GM12878 (cell line): ENCODE data around the gene TTLL10. TPM values are rescaled to one million over a fixed set of nuclear protein-coding genes. Genes with fewer than 3 reads are reported as not detected.

ENCODE experiments used
- ATAC-seq: fragments of 200-7000 bp; cut with Tn5 transposase; 3 replicates; pipeline ENCODE4 v1.9.1; 2020; ENCODE audit warnings: mild to moderate bottlenecking, moderate library complexity
- BruUV-seq: library from RNA; stranded (reverse); fragments of 400-500 nt; replicated peaks from 2 replicates; lab custom pipeline; 2021; lab: Mats Ljungman, UMichigan
- CTCF ChIA-PET: fragments of 300-600 bp; sonication (Branson Sonifier 250); formaldehyde crosslinking; extraction: SDS; loops from one replicate; lab custom pipeline; 2021; ENCODE audit warnings: inconsistent platforms; lab: Yijun Ruan, JAX
- POLR2A ChIA-PET: fragments of 350-600 bp; formaldehyde crosslinking; extraction: SDS; loops from one replicate; lab custom pipeline; 2021; ENCODE audit warnings: inconsistent platforms; lab: Charles Lee
- RAD21 ChIA-PET: fragments of 300-600 bp; sonication (Branson Sonifier 250); formaldehyde crosslinking; loops from one replicate; lab custom pipeline; 2023; ENCODE audit warnings: antibody characterized with exemption; ENCODE audit not compliant: unreplicated experiment; lab: Charles Lee
- SMC1A ChIA-PET: fragments of 300-600 bp; sonication (Branson Sonifier 250); formaldehyde crosslinking; loops from one replicate; lab custom pipeline; 2023; ENCODE audit not compliant: unreplicated experiment, uncharacterized antibody; lab: Charles Lee
- DNase-seq: peaks from one replicate; pipeline ENCODE4 v3.0.0-alpha.2; 2011; ENCODE audit warnings: low read depth, low spot score
- FAIRE-seq: peaks from 3 replicates; lab custom pipeline; 2011; peaks lifted over from hg19 to GRCh38; lab: Jason Lieb, UNC
- H2AFZ ChIP-seq: 2 replicates; pipeline ENCODE4 v1.6.0; 2011; ENCODE audit warnings: low read depth, low read length, control low read depth; ENCODE audit not compliant: control insufficient read depth
- H3K27ac ChIP-seq: 2 replicates; pipeline ENCODE4 v1.5.1; 2011; ENCODE audit warnings: control low read depth; ENCODE audit not compliant: control insufficient read depth, insufficient read depth
- H3K27me3 ChIP-seq, 2 experiments: replicated peaks in 1 of 2; 2 replicates each; pipeline versions ENCODE4 v1.6.0 to v1.6.1; 2011; ENCODE audit warnings: low read length in 1 of 2; ENCODE audit not compliant: control insufficient read depth in 2 of 2, insufficient read depth in 2 of 2
- H3K36me3 ChIP-seq, 2 experiments: 2 replicates each; pipeline ENCODE4 v1.5.1; 2011; ENCODE audit warnings: low read length in 1 of 2; ENCODE audit not compliant: control insufficient read depth in 2 of 2, insufficient read depth in 2 of 2
- H3K4me1 ChIP-seq: 2 replicates; pipeline ENCODE4 v1.6.1; 2011; ENCODE audit warnings: mild to moderate bottlenecking, low read length, moderate library complexity, mixed read lengths; ENCODE audit not compliant: control insufficient read depth, insufficient read depth
- H3K4me2 ChIP-seq: 2 replicates; pipeline ENCODE4 v1.6.0; 2011; ENCODE audit warnings: control low read depth; ENCODE audit not compliant: control insufficient read depth, insufficient read depth
- H3K4me3 ChIP-seq: fragments of 200-600 bp; sonication (generic); 2 replicates; pipeline ENCODE4 v1.5.1; 2016
- H3K79me2 ChIP-seq: 2 replicates; pipeline ENCODE4 v1.6.0; 2011; ENCODE audit warnings: low read length; ENCODE audit not compliant: control insufficient read depth, insufficient read depth
- H3K9ac ChIP-seq: 2 replicates; pipeline ENCODE4 v1.8.0; 2011; ENCODE audit warnings: low read length, control low read depth, mixed read lengths; ENCODE audit not compliant: control insufficient read depth, insufficient read depth
- H3K9me3 ChIP-seq: replicated peaks from 3 replicates; pipeline ENCODE4 v1.5.1; 2011; ENCODE audit warnings: mild to moderate bottlenecking, low read length; ENCODE audit not compliant: control insufficient read depth, insufficient read depth
- H4K20me1 ChIP-seq: 2 replicates; pipeline ENCODE4 v1.6.0; 2011; ENCODE audit not compliant: control insufficient read depth, insufficient read depth
- BCL11A ChIP-seq: IDR thresholded peaks from 2 replicates; pipeline ENCODE4 v1.6.1; 2011; ENCODE audit warnings: low read depth, low read length
- BHLHE40 ChIP-seq, 2 experiments: fragments of 450-650 bp in 1 of 2; IDR thresholded peaks; 2 replicates each; pipeline ENCODE4 v1.6.1; 2011 to 2017; ENCODE audit warnings: low read depth in 2 of 2, borderline replicate concordance in 1 of 2, improper control_type of control experiment in 1 of 2, low read length in 1 of 2, mild to moderate bottlenecking in 1 of 2
- FOXM1 ChIP-seq: IDR thresholded peaks from 2 replicates; pipeline ENCODE4 v1.6.1; 2012; ENCODE audit warnings: low read depth, mild to moderate bottlenecking, inconsistent platforms, low read length, moderate library complexity
- MEF2B ChIP-seq: fragments of 450-650 bp; IDR thresholded peaks from 2 replicates; pipeline ENCODE4 v1.6.1; 2018; ENCODE audit warnings: mild to moderate bottlenecking, moderate library complexity; ENCODE audit not compliant: partially characterized antibody, poor library complexity, severe bottlenecking
- NRF1 ChIP-seq: conservative IDR thresholded peaks from 2 replicates; pipeline ENCODE4 v1.6.1; 2011; ENCODE audit warnings: mild to moderate bottlenecking, low read depth, low read length, improper control_type of control experiment
- SMARCA5 ChIP-seq: fragments of 450-650 bp; IDR thresholded peaks from 2 replicates; pipeline ENCODE4 v1.6.1; 2017; ENCODE audit warnings: mild to moderate bottlenecking
- SPI1 ChIP-seq: IDR thresholded peaks from 2 replicates; pipeline ENCODE4 v1.6.1; 2011; ENCODE audit warnings: low read depth, mild to moderate bottlenecking, low read length, moderate library complexity, borderline replicate concordance; ENCODE audit not compliant: insufficient read depth
- SUPT20H ChIP-seq: IDR thresholded peaks from 2 replicates; pipeline ENCODE4 v1.6.1; 2011; ENCODE audit warnings: low read depth, mild to moderate bottlenecking, low read length, moderate library complexity, borderline replicate concordance; ENCODE audit not compliant: control insufficient read depth
- TCF12 ChIP-seq: IDR thresholded peaks from 2 replicates; pipeline ENCODE4 v1.6.1; 2011; ENCODE audit warnings: low read depth, mild to moderate bottlenecking, low read length
- WRNIP1 ChIP-seq: IDR thresholded peaks from 2 replicates; pipeline ENCODE4 v1.6.1; 2011; ENCODE audit warnings: low read depth, low read length, improper control_type of control experiment, borderline replicate concordance
- whole genome bisulfite sequencing: methylation state at CpG from one replicate; pipeline ENCODE4 v1.1.6; 2016; ENCODE audit warnings: low lambda C conversion rate; ENCODE audit not compliant: insufficient replicate concordance, insufficient coverage; ENCODE audit errors: missing lambda C conversion rate; 5-methylcytosine and 5-hydroxymethylcytosine counted together
- in situ Hi-C: fragments of 300-500 bp; cut with MboI; formaldehyde crosslinking; loops from 9 replicates; pipeline ENCODE4 v1.14.3; 2018; ENCODE audit warnings: mixed read lengths
- intact Hi-C: fragments of 100-400 bp; cut with micrococcal nuclease; formaldehyde crosslinking; loops from one replicate; pipeline ENCODE4 v1.14.2; 2022; ENCODE audit not compliant: unreplicated experiment
- polyA plus RNA-seq, 11 experiments: library from polyadenylated mRNA; depleted of rRNA in 4 of 11; unstranded in 6 of 11; stranded (reverse) in 5 of 11; fragments of >200 nt; fragmentation: Nextera tagmentation in 4 of 11; fragmentation: Illumina TruSeq in 1 of 11; extraction: Ambion mirVana in 4 of 11; extraction: Trizol in 1 of 11; gene quantifications; 1 replicate in 1 of 11; 2 replicates in 10 of 11; pipeline versions ENCODE4 v1.2.1 to v1.2.3, GENCODE V29; 2011 to 2016; ENCODE audit warnings: inconsistent platforms in 2 of 11, missing spikeins in 2 of 11, low read depth in 1 of 11
- total RNA-seq, 4 experiments: library from RNA; depleted of rRNA in 3 of 4; stranded (reverse); fragments of >200 nt in 3 of 4; fragmentation: Illumina TruSeq in 1 of 4; extraction: Trizol in 1 of 4; gene quantifications; 2 replicates each; pipeline versions ENCODE4 v1.2.1 to v1.2.3, GENCODE V29; 2013 to 2021
- TF ChIP-seq, protein P1 (sequence below): fragments of 450-650 bp; IDR thresholded peaks from 2 replicates; pipeline ENCODE4 v1.6.1; 2014; ENCODE audit warnings: mild to moderate bottlenecking
- TF ChIP-seq, protein P2 (sequence below): fragments of 450-650 bp; formaldehyde crosslinking; IDR thresholded peaks from 2 replicates; pipeline ENCODE4 v1.4.0; 2022; ENCODE audit warnings: mild to moderate bottlenecking, moderate library complexity
- TF ChIP-seq, protein P3 (sequence below): IDR thresholded peaks from 2 replicates; pipeline ENCODE4 v1.6.1; 2011; ENCODE audit warnings: borderline replicate concordance, low read depth, mild to moderate bottlenecking, moderate library complexity, low read length; ENCODE audit not compliant: insufficient read depth, poor library complexity, severe bottlenecking

TTLL10 gene
- total and polyA plus RNA-seq, 10 of the 15 experiments (the other 5 are each of a cell fraction or from before 2014, with no cell fraction given), result not detected

DNA sequence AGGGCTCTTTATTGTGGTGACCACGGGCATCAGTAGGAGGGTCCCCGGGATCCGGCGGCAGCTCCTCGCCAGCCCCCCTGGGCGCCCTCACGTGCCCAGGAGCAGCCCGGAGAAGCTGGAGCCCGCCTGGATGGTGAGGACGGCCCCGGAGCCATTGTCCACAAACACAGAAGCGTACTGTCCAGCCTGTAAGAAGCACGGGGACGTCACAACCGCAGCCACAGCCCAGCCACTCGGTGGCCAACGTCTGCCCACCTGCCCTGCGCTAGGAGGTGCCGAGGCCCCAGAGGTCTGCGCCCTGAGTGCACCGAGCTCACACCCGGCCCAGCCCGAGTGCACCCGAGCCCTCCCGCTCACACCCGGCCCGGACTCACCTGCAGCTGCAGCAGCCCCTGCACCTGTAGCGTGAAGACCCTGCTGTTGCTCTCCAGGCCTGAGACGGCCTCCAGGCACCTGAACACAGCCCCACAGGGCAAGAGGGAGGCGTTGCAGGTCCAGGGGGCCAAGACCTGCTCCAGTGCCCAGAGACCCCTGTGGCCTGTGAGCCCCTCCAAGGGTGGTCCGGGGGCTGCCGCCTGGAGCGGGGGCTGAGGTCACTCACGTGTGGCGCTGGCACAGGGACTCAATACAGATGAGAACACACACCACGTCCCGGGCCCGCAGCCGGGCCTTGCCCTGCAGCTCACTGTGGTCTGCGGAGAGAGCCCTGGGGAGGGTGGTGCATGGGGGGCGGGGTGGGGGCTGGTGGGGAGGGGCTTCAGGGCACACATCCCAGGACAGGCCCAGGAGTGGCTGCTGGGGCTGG lies 69.0 kb downstream of the TTLL10 start:
- Histone ChIP-seq H3K9me3 (no peaks in the 10 kb centered on the region), H2AFZ (no peak overlapping the region), H3K27ac (no peak overlapping the region), H3K36me3 (no peaks in the 10 kb centered on the region), H3K4me2 (no peak overlapping the region), H3K9ac (no peak overlapping the region), H3K79me2 (no peaks in the 10 kb centered on the region), H3K27me3 (peaks cover 1 to 2% of the 10 kb centered on the region in 2 experiments; a peak in 3 of 4 replicates), H4K20me1 (no peaks in the 10 kb centered on the region), H3K4me3 (no peak overlapping the region), H3K4me1 (no peaks in the 10 kb centered on the region)
- no TSS peak for BruUV-seq
- ATAC-seq, result no peak
- ChIA-PET RAD21 (no interaction called here), CTCF (no interaction called here), SMC1A (no interaction called here), POLR2A (no interaction called here)
- 56% methylated on average over 35 of the region's 41 CpGs for WGBS
- in situ Hi-C loops, result no loop called here
- intact Hi-C loops, result no loop called here
- FAIRE-seq, result no peak
- TF ChIP-seq BCL11A (no peak), MEF2B (no peak), WRNIP1 (no peak), SMARCA5 (no peak), BHLHE40 (IDR thresholded peaks at IDR 0.05; ENCODE audit: borderline replicate concordance in 1 of 2, low read depth in 2 of 2, low read length in 1 of 2) (no peak), FOXM1 (no peak), SUPT20H (no peak), NRF1 (no peak), SPI1 (no peak), TCF12 (no peak)
- TF ChIP-seq, protein P1, sequence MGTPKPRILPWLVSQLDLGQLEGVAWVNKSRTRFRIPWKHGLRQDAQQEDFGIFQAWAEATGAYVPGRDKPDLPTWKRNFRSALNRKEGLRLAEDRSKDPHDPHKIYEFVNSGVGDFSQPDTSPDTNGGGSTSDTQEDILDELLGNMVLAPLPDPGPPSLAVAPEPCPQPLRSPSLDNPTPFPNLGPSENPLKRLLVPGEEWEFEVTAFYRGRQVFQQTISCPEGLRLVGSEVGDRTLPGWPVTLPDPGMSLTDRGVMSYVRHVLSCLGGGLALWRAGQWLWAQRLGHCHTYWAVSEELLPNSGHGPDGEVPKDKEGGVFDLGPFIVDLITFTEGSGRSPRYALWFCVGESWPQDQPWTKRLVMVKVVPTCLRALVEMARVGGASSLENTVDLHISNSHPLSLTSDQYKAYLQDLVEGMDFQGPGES, result no peak
- TF ChIP-seq, protein P2, sequence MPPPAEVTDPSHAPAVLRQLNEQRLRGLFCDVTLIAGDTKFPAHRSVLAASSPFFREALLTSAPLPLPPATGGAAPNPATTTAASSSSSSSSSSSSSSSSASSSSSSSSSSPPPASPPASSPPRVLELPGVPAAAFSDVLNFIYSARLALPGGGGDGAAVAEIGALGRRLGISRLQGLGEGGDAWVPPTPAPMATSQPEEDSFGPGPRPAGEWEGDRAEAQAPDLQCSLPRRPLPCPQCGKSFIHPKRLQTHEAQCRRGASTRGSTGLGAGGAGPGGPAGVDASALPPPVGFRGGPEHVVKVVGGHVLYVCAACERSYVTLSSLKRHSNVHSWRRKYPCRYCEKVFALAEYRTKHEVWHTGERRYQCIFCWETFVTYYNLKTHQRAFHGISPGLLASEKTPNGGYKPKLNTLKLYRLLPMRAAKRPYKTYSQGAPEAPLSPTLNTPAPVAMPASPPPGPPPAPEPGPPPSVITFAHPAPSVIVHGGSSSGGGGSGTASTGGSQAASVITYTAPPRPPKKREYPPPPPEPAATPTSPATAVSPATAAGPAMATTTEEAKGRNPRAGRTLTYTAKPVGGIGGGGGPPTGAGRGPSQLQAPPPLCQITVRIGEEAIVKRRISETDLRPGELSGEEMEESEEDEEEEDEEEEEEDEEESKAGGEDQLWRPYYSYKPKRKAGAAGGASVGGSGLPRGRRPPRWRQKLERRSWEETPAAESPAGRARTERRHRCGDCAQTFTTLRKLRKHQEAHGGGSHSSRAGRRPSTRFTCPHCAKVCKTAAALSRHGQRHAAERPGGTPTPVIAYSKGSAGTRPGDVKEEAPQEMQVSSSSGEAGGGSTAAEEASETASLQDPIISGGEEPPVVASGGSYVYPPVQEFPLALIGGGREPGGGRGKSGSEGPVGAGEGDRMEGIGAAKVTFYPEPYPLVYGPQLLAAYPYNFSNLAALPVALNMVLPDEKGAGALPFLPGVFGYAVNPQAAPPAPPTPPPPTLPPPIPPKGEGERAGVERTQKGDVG (CRISPR knock-in tag), result no peak
- TF ChIP-seq, protein P3, sequence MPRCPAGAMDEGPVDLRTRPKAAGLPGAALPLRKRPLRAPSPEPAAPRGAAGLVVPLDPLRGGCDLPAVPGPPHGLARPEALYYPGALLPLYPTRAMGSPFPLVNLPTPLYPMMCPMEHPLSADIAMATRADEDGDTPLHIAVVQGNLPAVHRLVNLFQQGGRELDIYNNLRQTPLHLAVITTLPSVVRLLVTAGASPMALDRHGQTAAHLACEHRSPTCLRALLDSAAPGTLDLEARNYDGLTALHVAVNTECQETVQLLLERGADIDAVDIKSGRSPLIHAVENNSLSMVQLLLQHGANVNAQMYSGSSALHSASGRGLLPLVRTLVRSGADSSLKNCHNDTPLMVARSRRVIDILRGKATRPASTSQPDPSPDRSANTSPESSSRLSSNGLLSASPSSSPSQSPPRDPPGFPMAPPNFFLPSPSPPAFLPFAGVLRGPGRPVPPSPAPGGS, result no peak
- DNase-seq, result no peak
